ENCODE results near the gene NR5A1. TPM values are rescaled to one million over a fixed set of nuclear protein-coding genes. Genes with fewer than 3 reads are reported as not detected.

NR5A1 gene
- total RNA-seq, 1 donor from 2014 or later = not detected

- H3K4me3 Mint-ChIP-seq (ENCODE audit: unreplicated experiment) = no peak overlapping the region
- no peak overlapping the region for H3K27ac Mint-ChIP-seq (ENCODE audit: unreplicated experiment)
- no peaks in the 10 kb centered on the region for H3K4me1 Mint-ChIP-seq (ENCODE audit: low read depth, unreplicated experiment)
- no peak for TF ChIP-seq CTCF (IDR thresholded peaks at IDR 0.05; ENCODE audit: partially characterized antibody, unreplicated experiment)
- H3K27me3 Mint-ChIP-seq (ENCODE audit: unreplicated experiment) = peaks cover 2% of the 10 kb centered on the region
- no peak for DNase-seq
- peaks cover 2% of the 10 kb centered on the region for H3K9me3 Mint-ChIP-seq (ENCODE audit: unreplicated experiment)
- H3K36me3 Mint-ChIP-seq (ENCODE audit: unreplicated experiment) = no peaks in the 10 kb centered on the region
Observed at GRCh38 chr9:124527781-124528180, 20.6 kb upstream of the NR5A1 start.

GRCh38 chr9:124526174-124526573 is 19.0 kb upstream of the NR5A1 start:
- Mint-ChIP-seq H3K4me1 (ENCODE audit: low read depth, unreplicated experiment) (no peaks in the 10 kb centered on the region), H3K4me3 (ENCODE audit: unreplicated experiment) (no peak overlapping the region), H3K27me3 (ENCODE audit: unreplicated experiment) (peaks cover 4% of the 10 kb centered on the region), H3K36me3 (ENCODE audit: unreplicated experiment) (no peaks in the 10 kb centered on the region), H3K9me3 (ENCODE audit: unreplicated experiment) (peaks cover 2% of the 10 kb centered on the region), H3K27ac (ENCODE audit: unreplicated experiment) (no peak overlapping the region)
- TF ChIP-seq CTCF (IDR thresholded peaks at IDR 0.05; ENCODE audit: partially characterized antibody, unreplicated experiment) = no peak
- DNase-seq = no peak

- Mint-ChIP-seq H3K4me1 (ENCODE audit: low read depth, unreplicated experiment) (peaks cover 2% of the 10 kb centered on the region), H3K9me3 (ENCODE audit: unreplicated experiment) (peaks cover 2% of the 10 kb centered on the region), H3K36me3 (ENCODE audit: unreplicated experiment) (no peaks in the 10 kb centered on the region), H3K4me3 (ENCODE audit: unreplicated experiment) (no peak overlapping the region), H3K27me3 (ENCODE audit: unreplicated experiment) (peaks cover 4% of the 10 kb centered on the region), H3K27ac (ENCODE audit: unreplicated experiment) (no peak overlapping the region)
- no peak for TF ChIP-seq CTCF (IDR thresholded peaks at IDR 0.05; ENCODE audit: partially characterized antibody, unreplicated experiment)
- no peak for DNase-seq
Observed at GRCh38 chr9:124522121-124523098, 15.2 kb upstream of the NR5A1 start.

GRCh38 chr9:124521142-124521541 is 13.9 kb upstream of the NR5A1 start:
- H3K4me1 Mint-ChIP-seq (ENCODE audit: low read depth, unreplicated experiment) = peaks cover 2% of the 10 kb centered on the region
- H3K4me3 Mint-ChIP-seq (ENCODE audit: unreplicated experiment) = no peak overlapping the region
- H3K27me3 Mint-ChIP-seq (ENCODE audit: unreplicated experiment) = peaks cover 4% of the 10 kb centered on the region
- no peak for DNase-seq
- no peaks in the 10 kb centered on the region for H3K36me3 Mint-ChIP-seq (ENCODE audit: unreplicated experiment)
- peaks cover 2% of the 10 kb centered on the region for H3K9me3 Mint-ChIP-seq (ENCODE audit: unreplicated experiment)
- TF ChIP-seq CTCF (IDR thresholded peaks at IDR 0.05; ENCODE audit: partially characterized antibody, unreplicated experiment) = no peak
- no peak overlapping the region for H3K27ac Mint-ChIP-seq (ENCODE audit: unreplicated experiment)

- Mint-ChIP-seq H3K27ac (ENCODE audit: unreplicated experiment) (no peak overlapping the region), H3K27me3 (ENCODE audit: unreplicated experiment) (peaks cover 4% of the 10 kb centered on the region), H3K4me3 (ENCODE audit: unreplicated experiment) (no peak overlapping the region), H3K4me1 (ENCODE audit: low read depth, unreplicated experiment) (peaks cover 2% of the 10 kb centered on the region), H3K36me3 (ENCODE audit: unreplicated experiment) (no peaks in the 10 kb centered on the region), H3K9me3 (ENCODE audit: unreplicated experiment) (no peaks in the 10 kb centered on the region)
- no peak for TF ChIP-seq CTCF (IDR thresholded peaks at IDR 0.05; ENCODE audit: partially characterized antibody, unreplicated experiment)
- DNase-seq = no peak
Observed at GRCh38 chr9:124520206-124520596, 13.0 kb upstream of the NR5A1 start.

Data from glutamatergic neuron (in vitro differentiated cells).